Measurements from ENCODE around the gene CCDC82. TPM values are rescaled to one million over a fixed set of nuclear protein-coding genes. Genes with fewer than 3 reads are reported as not detected.

Gene CCDC82
- total RNA-seq, 2 donors from 2014 or later = 8.5 to 20.3 TPM

DNA sequence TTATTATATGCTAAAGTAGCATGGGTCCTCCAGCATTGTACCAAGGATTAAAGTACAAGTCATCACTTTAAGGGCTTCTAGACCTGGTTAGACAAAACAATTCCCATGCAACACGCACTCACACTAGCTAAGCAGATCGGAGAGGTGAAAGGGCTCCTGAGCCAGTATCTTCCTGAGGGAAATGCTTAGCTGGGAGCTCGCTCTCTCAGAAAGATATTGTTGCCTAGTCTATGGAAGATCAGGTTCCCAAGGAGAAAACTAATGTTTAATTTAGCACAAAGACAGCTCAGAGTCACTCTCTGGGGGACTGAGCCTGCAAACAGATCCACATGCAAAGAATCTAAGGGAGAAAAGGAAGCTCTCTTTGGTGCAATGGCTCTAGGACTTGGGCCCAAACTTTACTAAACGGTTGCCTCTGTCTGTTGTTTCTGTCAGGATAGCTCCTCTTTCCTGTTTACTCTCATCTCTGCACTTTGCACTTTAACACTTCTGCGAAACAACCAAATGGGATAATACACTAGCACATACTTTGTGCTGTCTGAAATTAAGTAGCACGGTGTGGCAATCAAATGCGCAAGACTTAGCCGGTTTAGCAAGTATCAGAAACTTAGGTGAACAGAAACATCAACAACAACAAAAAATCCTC lies 57.5 kb downstream of the CCDC82 start:
- Histone ChIP-seq H3K4me3 (no peak overlapping the region), H3K27me3 (replicated peaks; ENCODE audit: insufficient read depth) (no peaks in the 10 kb centered on the region), H3K27ac (no peak overlapping the region), H3K9me3 (no peaks in the 10 kb centered on the region), H3K4me1 (replicated peaks) (no peaks in the 10 kb centered on the region), H3K36me3 (no peaks in the 10 kb centered on the region)
- intact Hi-C loops (cut with DNase I) = no loop called here
- no peak for DNase-seq (ENCODE audit: low spot score)
- 68% methylated on average over 8 of the region's 8 CpGs for WGBS
- TF ChIP-seq POLR2AphosphoS5 (IDR thresholded peaks at IDR 0.05) = no peak
- no peak for TF ChIP-seq POLR2A (IDR thresholded peaks at IDR 0.05)
- TF ChIP-seq, protein P1, sequence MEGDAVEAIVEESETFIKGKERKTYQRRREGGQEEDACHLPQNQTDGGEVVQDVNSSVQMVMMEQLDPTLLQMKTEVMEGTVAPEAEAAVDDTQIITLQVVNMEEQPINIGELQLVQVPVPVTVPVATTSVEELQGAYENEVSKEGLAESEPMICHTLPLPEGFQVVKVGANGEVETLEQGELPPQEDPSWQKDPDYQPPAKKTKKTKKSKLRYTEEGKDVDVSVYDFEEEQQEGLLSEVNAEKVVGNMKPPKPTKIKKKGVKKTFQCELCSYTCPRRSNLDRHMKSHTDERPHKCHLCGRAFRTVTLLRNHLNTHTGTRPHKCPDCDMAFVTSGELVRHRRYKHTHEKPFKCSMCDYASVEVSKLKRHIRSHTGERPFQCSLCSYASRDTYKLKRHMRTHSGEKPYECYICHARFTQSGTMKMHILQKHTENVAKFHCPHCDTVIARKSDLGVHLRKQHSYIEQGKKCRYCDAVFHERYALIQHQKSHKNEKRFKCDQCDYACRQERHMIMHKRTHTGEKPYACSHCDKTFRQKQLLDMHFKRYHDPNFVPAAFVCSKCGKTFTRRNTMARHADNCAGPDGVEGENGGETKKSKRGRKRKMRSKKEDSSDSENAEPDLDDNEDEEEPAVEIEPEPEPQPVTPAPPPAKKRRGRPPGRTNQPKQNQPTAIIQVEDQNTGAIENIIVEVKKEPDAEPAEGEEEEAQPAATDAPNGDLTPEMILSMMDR (IDR thresholded peaks at IDR 0.05) = no peak

DNA sequence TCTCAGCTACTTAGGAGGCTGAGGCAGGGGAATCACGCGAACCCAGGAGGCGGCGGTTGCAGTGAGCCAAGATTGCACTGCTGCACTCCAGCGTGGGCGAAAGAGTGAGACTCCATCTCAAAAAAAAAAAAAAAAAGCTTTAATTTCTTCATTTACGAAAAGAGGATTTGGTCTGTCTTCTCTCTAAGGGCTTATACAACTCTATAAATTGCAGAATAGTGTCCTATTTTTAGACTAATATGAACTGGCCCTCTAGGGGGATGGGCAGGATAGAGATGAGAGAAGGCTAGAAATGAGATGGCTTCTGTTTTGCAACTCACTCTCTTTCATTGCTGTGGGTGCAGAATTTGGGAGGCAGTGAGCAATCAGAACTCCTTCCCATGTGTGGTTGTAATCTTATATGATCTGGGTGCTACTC lies 58.0 kb downstream of the CCDC82 start:
- no peak overlapping the region for H3K27ac ChIP-seq
- no peaks in the 10 kb centered on the region for H3K36me3 ChIP-seq
- H3K4me1 ChIP-seq (replicated peaks) = no peaks in the 10 kb centered on the region
- no peaks in the 10 kb centered on the region for H3K27me3 ChIP-seq (replicated peaks; ENCODE audit: insufficient read depth)
- no peaks in the 10 kb centered on the region for H3K9me3 ChIP-seq
- H3K4me3 ChIP-seq = no peak overlapping the region
- DNase-seq (ENCODE audit: low spot score) = no peak
- WGBS = 91% methylated on average over 7 of the region's 7 CpGs
- TF ChIP-seq, protein P1 (IDR thresholded peaks at IDR 0.05) = no peak
- TF ChIP-seq POLR2AphosphoS5 (IDR thresholded peaks at IDR 0.05) = no peak
- TF ChIP-seq POLR2A (IDR thresholded peaks at IDR 0.05) = no peak
- intact Hi-C loops (cut with DNase I) = no loop called here

DNA sequence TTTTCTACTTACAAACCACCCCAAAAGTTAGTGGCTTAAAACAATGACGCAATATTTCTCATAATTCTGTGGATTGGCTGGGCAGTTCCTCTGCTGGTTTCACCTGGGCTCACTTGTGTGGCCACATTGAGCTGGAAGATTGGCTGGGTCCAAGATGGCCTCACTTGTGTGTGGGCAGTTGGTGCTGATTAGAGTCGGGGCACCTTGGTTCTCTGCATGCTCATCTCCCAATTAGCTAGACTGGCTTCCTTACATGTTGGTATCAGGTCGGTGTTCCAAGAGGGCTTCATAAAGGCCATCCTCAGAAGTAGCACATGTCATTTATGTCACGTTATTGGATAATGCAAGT lies 59.2 kb downstream of the CCDC82 start:
- TF ChIP-seq POLR2AphosphoS5 (IDR thresholded peaks at IDR 0.05) (no peak), POLR2A (IDR thresholded peaks at IDR 0.05) (no peak)
- TF ChIP-seq, protein P1 (IDR thresholded peaks at IDR 0.05) = no peak
- 95% methylated on average over 3 of the region's 4 CpGs for WGBS
- intact Hi-C loops (cut with DNase I) = no loop called here
- H3K4me1 ChIP-seq (replicated peaks) = no peaks in the 10 kb centered on the region
- no peak overlapping the region for H3K4me3 ChIP-seq
- H3K9me3 ChIP-seq = no peaks in the 10 kb centered on the region
- no peak for DNase-seq (ENCODE audit: low spot score)
- H3K36me3 ChIP-seq = no peaks in the 10 kb centered on the region
- no peak overlapping the region for H3K27ac ChIP-seq
- H3K27me3 ChIP-seq (replicated peaks; ENCODE audit: insufficient read depth) = no peaks in the 10 kb centered on the region

DNA sequence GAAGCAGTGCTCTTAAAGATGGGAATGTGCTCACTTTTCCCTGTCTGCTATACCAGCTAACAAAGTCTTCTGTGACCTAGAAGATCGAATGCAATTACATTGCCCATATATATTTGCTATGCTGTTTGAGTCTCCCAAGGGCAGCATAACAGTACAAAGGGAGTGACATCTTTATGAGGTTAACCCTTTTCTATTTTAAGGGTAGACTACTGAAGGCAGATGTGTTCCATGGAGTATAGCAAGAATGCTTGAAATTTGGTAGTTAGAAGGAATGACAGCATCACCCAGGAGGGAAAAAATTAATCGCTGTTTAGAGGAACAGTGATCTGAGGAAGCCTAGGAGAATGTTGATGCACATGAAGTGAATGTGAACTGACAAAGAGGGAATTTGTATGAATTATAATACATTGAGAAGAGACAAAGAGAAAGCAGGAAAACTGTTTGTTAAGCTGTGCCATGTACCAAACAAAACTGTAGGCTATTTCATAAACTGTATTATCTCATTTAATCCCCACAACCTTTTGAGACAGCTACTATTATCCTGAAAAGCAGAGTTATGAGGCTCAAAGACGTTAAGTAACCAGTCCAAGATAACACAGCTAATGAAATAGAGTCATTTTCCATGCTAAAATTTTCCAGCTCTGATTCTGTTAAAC lies 59.7 kb downstream of the CCDC82 start:
- Histone ChIP-seq H3K4me1 (replicated peaks) (no peaks in the 10 kb centered on the region), H3K9me3 (no peaks in the 10 kb centered on the region)

More for the DNA sequence above, 59.7 kb downstream of the CCDC82 start:
- H3K27ac ChIP-seq = peak overlapping the region in 1 of 2 donors; percentile 14
- TF ChIP-seq, protein P1 (IDR thresholded peaks at IDR 0.05) = no peak
- TF ChIP-seq POLR2A (IDR thresholded peaks at IDR 0.05) (no peak), POLR2AphosphoS5 (IDR thresholded peaks at IDR 0.05) (no peak)
- no peak for DNase-seq (ENCODE audit: low spot score)
- WGBS = 78% methylated on average over 3 of the region's 3 CpGs
- no peak overlapping the region for H3K4me3 ChIP-seq
- H3K27me3 ChIP-seq (replicated peaks; ENCODE audit: insufficient read depth) = no peaks in the 10 kb centered on the region
- H3K36me3 ChIP-seq = no peaks in the 10 kb centered on the region
- intact Hi-C loops (cut with DNase I) = no loop called here

Data from prostate gland (tissue), 2 donors.